WERI-Rb-1 (cell line): ENCODE results near the gene TSPAN31.
A peak's percentile ranks its signal among the peaks of the same experiment; 100 is the strongest.

ENCODE experiments used
- DNase-seq: peaks from one replicate; pipeline ENCODE4 v3.0.0-alpha.2; 2020
- H3K27ac ChIP-seq: fragments of 250-450 bp; sonication (Bioruptor Pico); 2 replicates; pipeline ENCODE4 v1.5.1; 2020; ENCODE audit warnings: mild to moderate bottlenecking, moderate library complexity
- H3K27me3 ChIP-seq: fragments of 250-450 bp; sonication (Bioruptor Pico); 2 replicates; pipeline ENCODE4 v1.5.1; 2021; ENCODE audit warnings: mild to moderate bottlenecking, low read depth, moderate library complexity; ENCODE audit not compliant: insufficient read depth, severe bottlenecking
- H3K36me3 ChIP-seq: fragments of 250-450 bp; sonication (Bioruptor Pico); 2 replicates; pipeline ENCODE4 v1.5.1; 2020; ENCODE audit warnings: mild to moderate bottlenecking, moderate library complexity
- H3K4me3 ChIP-seq: 2 replicates; pipeline ENCODE4 v1.5.1; 2011; ENCODE audit warnings: low read depth, mild to moderate bottlenecking, control low read depth, low read length
- H3K9me3 ChIP-seq: fragments of 250-450 bp; sonication (Bioruptor Pico); 2 replicates; pipeline ENCODE4 v1.5.1; 2021; ENCODE audit warnings: mild to moderate bottlenecking, moderate library complexity; ENCODE audit not compliant: severe bottlenecking
- CTCF ChIP-seq: IDR thresholded peaks from 2 replicates; pipeline ENCODE4 v1.5.1; 2011; ENCODE audit warnings: low read depth, mild to moderate bottlenecking, control low read depth, inconsistent platforms, low read length

The TSPAN31 gene

GRCh38 chr12:57765698-57766463, 21.0 kb downstream of the TSPAN31 start:
- H3K27ac ChIP-seq, result peak overlapping the region; percentile 93
- DNase-seq, result no peak
- peaks cover 78% of the 10 kb centered on the region for H3K36me3 ChIP-seq
- H3K27me3 ChIP-seq, result no peaks in the 10 kb centered on the region
- TF ChIP-seq CTCF, result no peak
- H3K9me3 ChIP-seq, result no peaks in the 10 kb centered on the region
- peak overlapping the region; percentile 88 for H3K4me3 ChIP-seq

GRCh38 chr12:57766464-57767304, 21.8 kb downstream of the TSPAN31 start, which contains the start of gene CYP27B1:
Gene CYP27B1 (minus strand): TSS chr12:57767078. CDS start chr12:57767041, 37 bp downstream.
- peak within 1 kb of the TSS; percentile 93 for H3K27ac ChIP-seq
- H3K27me3 ChIP-seq, result no peaks in the 10 kb centered on the region
- TF ChIP-seq CTCF, result no peak
- peak; percentile 97 for DNase-seq
- H3K4me3 ChIP-seq, result peak within 1 kb of the TSS; percentile 88
- no peaks in the 10 kb centered on the region for H3K9me3 ChIP-seq
- H3K36me3 ChIP-seq, result peaks cover 73% of the 10 kb centered on the region

- Histone ChIP-seq H3K9me3 (no peaks in the 10 kb centered on the region), H3K36me3 (peaks cover 69% of the 10 kb centered on the region), H3K27me3 (no peaks in the 10 kb centered on the region), H3K4me3 (peak overlapping the region; percentile 88), H3K27ac (peak overlapping the region; percentile 93)
- TF ChIP-seq CTCF, result no peak
- peak; percentile 55 for DNase-seq
Measured at GRCh38 chr12:57767305-57767698, 22.5 kb downstream of the TSPAN31 start.

GRCh38 chr12:57767876-57768275, 23.0 kb downstream of the TSPAN31 start:
- no peak for TF ChIP-seq CTCF
- DNase-seq, result no peak
- Histone ChIP-seq H3K27me3 (no peaks in the 10 kb centered on the region), H3K9me3 (no peaks in the 10 kb centered on the region), H3K27ac (peak overlapping the region; percentile 93), H3K36me3 (peaks cover 66% of the 10 kb centered on the region), H3K4me3 (no peak overlapping the region; the same call in 1 of the 2 replicates)

GRCh38 chr12:57769594-57769993, 24.8 kb downstream of the TSPAN31 start:
- no peaks in the 10 kb centered on the region for H3K9me3 ChIP-seq
- no peak overlapping the region for H3K4me3 ChIP-seq
- H3K27ac ChIP-seq, result no peak overlapping the region
- H3K36me3 ChIP-seq, result peaks cover 48% of the 10 kb centered on the region
- no peak for DNase-seq
- no peak for TF ChIP-seq CTCF
- no peaks in the 10 kb centered on the region for H3K27me3 ChIP-seq
